GM21447 (cell line): Measurements from ENCODE around the gene PLEKHG5.
"Not testable (repeated sequence)": the region's sequence is repeated elsewhere in the genome, so short reads cannot be mapped to it uniquely, and the experiment has no call there.

ENCODE experiments used
- ATAC-seq: cut with Tn5 transposase; IDR thresholded peaks from one replicate; pipeline ENCODE4 v1.9.1; 2021; ENCODE audit not compliant: unreplicated experiment

Gene PLEKHG5

DNA sequence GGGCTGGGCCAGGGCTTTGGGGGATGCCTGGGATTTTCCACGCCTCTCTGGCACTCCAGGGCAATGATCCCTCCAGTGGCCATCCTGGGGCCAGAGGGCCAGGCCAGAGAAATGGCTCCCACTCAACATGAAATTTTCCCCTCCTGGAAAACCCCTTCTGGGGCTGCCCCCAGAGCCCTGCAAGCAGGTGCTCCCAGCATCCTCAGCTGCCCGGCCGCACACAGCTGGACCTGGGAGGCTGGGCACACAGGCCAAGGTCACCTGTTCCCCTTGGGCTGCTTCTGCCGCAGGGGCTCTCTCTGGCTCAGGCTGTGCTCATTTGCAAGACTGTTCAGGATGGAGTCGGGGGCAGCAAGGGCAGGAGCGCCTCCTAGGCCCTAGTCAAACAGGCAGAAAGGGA, 63.0 kb downstream of the PLEKHG5 start:
- ATAC-seq = not testable (repeated sequence)

DNA sequence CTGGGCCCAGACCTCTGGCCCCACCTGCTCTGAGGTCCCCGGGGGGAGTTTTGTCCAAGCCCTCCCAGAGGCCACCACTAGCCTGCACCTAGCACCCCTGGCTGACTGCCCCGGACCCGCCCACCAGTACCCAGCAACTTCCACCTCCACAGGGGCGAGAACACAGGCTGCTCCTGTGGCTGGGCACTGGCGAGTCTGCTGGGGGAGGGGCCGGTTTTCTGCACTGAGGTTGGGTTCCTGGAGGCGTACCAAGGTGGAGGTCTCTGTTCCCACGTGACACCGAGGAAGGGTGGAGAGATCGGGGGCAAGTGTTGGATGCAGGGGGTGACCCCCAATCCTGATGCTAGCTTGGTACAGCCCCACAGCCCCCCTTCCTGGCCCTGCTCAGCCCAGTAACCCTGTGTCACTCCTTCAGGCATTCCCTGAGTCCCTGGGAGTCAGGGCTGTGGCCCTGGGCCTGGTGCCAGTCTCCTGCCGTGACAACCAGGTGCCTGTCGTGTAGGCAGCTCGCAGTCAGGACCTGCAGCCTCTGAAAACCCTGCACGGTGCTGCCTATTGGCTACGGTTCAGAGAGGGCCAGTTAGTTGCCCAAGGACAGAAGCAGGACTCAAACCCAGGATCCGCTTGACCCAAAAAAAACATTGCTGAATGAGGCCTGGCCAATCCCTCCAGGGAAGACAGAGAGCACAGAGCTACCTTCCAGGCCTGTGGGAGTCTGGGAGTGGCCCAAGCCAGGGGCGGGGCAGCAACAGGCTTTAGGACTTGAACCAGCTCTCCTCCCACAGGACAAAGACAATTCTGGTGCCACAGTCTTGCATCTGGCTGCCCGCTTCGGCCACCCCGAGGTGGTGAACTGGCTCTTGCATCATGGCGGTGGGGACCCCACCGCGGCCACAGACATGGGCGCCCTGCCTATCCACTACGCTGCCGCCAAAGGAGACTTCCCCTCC, 63.8 kb downstream of the PLEKHG5 start:
- ATAC-seq = no peak

DNA sequence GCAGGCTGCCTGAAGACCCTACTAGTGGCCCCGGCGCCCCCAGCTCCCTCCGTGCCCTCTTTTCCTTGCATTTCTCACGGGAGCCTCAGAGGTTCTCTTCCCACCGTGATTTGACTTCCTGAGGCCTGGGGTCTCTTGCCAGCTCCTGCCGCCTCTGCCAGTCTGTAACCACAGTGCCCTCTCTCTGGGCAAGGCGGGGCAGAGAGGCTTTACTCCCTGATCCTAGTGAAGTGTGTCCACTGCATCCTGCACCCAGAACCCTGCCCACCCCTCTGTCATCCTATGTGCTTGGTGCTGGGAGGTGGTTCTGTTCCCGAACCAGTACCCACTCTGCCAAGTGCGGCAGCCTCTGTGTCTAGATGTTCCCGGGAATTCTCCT, 64.5 kb downstream of the PLEKHG5 start:
- no peak for ATAC-seq

DNA sequence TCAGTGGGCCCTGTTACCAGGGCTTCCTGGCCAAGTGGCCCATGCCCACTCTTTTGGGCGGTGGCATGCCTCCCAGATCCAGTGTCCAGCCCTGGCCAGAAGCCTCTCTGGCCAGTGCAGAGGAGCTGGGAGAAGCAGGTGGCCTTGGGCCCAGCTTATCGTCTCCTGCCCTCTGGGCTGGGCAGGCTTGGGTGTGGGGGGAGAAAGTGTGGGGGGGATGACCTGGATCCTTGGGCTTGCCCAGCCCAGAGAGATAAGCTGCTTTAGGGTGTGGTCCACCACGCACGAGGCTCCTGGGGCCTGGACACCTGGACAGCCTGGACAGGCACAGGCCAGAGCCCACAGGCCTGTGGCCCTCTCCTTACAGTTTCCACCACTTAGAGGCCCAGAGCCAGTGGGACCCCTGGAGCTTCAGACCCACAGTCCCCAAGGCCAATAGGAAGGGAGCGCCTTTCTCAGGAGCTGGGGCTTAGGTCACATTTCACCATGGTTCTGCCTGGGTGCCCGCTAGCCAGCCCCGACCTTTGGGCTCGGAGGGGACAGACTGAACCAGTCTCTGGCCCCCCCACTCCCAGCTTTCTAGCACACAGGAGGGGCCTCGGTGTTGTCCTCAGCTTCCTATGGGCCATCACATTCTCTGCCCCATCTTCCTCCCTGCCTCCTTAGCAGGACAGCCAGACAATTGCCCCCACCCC, 65.0 kb downstream of the PLEKHG5 start:
- ATAC-seq = no peak

DNA sequence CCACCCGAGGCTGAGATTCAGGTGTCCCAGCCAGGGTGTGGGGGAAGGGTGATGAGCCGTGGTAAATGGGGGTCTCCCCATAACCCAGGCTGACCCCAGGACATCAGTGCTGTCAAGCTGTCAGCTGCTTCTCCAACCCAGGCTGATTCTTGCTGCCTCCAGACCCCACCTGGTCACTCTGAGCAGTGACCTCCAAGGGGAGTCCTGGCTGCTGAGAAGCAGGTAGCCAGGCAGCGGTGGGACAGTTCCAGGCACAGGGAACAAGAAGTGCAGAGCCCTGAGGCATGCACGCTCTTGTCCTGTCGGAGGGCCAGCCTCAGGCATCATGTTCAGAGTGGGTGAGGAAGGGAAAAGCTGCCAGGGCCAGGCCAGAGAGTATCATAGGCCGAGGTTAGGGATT, 65.8 kb downstream of the PLEKHG5 start:
- no peak for ATAC-seq

DNA sequence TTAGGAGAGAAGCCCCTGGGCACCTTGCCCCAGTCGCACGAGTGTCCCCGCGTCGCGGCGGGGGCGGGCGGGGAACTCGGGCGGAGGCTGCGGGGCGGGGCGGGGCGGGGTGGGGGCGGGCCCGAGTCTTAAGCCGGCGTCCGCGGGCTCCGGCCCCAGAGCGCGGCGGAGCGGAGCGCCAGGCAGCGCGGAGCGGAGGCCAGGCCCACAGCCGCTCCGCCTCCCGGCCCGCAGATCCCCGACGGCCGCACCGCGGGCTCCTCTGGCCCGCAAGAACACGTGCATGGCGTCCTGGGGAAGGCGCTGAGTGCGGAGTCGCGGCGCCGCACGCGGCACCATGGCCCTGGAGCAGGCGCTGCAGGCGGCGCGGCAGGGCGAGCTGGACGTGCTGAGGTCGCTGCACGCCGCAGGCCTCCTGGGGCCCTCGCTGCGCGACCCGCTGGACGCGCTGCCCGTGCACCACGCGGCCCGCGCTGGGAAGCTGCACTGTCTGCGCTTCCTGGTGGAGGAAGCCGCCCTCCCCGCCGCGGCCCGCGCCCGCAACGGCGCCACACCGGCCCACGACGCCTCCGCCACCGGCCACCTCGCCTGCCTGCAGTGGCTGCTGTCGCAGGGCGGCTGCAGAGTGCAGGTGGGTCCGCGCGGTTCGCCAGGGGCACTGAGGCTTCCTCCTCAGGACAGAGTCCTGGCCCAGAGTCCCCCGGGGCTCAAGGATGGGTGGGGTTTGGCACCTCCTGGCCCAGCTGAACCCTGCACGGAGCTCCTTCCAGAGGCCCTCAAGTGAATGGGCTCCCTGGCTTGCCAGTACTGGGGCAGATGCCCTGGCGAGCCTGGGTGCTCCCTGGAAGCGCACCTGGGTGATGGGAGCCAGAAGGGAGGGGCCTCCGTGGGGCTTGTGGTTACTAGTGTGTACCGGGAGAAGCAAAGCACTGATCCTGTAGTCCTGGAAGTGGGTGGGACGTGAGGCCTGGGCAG, 66.6 kb downstream of the PLEKHG5 start, which contains the start of gene ESPN:
Gene ESPN (plus strand): TSS at position 158 of the 975 bp plus-strand sequence. CDS start 180 bp downstream, at position 338.
- ATAC-seq = no peak

DNA sequence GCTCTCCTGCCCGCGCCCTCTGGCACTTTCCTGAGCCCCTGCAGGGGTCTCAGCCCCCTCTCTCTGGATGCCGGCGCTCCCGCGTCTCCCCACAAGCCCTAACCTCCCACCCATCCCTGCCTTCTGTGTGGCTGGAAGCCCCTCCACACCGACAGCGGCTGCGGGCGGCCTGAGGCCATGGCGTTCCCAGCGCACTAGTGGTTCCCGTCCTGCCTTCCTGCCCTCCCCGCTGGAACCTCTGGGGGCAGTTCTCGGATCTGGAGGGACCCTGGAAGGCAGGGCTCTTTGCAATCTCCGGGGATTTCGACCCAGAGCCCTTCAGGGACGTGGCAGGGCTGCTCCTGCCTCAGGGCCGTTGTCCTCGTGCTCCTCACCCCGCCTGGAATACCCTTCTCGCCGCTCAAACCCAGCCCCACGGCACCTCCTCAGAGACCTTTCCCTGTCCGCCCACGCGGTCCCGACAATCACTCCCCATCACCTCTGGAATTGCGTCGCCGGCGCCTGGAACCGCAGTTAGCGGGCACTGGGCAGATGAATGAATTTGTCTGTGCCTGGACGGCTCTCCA, 67.4 kb downstream of the PLEKHG5 start:
- ATAC-seq = no peak

DNA sequence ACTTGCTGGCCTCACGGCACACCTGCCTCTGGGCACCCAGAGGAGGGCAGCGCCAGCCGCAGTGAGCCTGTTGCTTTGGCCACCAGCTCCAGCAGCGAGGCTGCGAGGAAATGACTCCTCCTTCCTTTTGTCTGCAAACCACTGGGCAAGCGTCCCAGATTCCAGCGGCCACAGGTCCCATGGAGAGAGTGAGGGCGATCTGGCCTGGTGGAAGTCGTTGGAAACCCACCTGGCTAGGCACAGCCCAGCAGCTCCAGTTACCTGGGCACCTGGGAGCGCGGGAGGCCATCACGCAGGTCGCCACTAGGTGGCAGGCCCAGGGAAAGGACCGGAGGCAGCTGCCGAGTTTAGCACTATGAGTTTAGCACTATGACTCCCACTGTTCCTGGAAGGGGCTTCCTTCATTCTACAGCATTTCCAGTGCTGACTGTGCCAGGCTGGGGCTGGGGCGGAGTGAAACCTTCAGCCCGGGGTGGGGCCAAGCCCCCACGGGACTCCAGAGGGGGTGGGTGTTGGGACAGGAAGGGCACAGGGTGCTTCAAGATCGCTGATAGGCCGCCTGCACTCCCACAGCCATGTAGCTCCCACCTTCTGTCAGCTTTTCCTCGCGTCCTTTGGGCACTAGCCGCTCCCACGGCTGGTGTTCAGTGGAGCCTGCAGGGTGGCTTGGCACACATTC, 68.0 kb downstream of the PLEKHG5 start:
- ATAC-seq = no peak

DNA sequence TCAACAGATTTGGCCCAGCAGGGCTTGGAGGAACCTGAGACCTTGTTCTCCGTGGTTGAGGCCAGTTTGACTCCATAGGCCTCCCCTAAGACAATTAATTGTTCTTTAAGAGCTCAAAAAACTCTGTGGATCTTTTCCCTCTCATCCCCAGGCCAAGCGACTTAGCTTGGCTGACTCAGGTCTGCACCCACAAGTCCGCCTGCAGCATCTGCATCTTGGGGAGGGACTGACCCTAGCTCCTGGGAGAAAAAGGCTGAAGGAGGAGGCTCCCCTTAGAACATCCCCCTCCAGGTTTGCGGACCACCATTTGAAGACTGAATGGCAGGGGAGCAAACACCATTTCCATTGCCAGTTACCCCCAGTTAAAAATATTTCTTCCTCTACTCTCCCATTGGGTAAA, 70.2 kb downstream of the PLEKHG5 start:
- ATAC-seq = no peak

DNA sequence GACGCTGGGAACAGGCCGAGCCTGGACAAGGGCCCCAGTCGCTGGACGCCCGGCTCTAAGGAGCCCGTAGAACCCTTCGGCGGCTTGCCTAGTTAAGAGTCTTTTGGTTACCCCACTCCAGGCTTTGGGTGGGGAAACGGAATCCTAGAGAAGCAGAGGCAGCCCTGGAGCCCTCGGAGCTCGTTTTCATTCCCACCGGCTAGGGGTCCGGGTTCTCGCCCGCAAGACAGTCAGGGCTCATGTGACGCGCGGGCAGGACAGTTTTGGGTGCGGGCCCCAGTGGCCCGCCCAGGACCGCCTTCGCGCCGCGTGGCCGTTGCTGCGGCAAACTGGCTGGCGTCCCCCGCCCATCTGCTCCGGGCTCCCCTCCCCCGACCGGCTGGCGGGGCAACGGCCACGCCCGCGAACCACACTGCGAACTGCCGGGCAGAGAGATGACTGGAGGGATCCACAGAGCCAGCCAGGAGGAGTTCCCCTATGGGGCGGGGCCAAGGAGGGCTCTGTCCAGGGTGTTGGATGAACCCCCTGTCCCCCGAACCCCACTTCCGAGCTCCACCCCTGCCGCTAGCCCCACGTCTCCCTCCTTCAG, 70.9 kb downstream of the PLEKHG5 start:
- ATAC-seq = no peak

DNA sequence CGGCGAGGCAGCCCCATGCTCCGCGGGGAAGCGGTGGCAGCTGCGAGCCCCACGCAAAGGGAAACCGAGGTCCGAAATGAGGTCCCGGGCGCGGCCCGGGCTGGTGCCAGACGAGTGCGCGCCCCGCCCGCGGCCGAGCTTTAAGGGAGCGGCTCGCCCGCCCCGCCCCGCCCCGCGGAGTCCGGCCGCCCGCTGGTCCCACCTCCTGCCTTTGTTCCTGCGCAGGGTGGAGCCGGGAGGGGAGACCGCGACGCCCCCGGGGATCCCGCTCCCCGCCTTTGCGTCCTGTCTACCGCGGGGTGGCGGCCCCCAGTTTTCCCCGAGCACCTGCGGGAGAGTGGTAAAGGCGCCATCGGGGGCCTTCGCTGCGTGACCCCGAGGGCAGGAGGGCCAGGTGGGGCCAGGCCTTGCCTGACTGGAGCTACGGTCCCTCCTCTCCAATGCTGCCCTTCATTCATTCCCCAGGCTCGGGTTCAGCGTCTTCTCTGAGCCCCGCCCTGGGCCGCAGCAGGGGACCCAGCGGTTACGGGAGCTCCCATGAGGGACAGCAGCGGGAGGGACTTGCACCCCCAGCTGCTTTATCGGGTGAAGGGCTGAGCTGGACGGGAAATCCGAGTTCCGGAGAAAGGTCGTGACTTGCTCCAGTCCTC, 71.5 kb downstream of the PLEKHG5 start, which contains the start of gene HES2:
Gene HES2 (minus strand): TSS at position 116 of the 650 bp plus-strand sequence. CDS start 99 bp downstream, at position 17.
- no peak for ATAC-seq

DNA sequence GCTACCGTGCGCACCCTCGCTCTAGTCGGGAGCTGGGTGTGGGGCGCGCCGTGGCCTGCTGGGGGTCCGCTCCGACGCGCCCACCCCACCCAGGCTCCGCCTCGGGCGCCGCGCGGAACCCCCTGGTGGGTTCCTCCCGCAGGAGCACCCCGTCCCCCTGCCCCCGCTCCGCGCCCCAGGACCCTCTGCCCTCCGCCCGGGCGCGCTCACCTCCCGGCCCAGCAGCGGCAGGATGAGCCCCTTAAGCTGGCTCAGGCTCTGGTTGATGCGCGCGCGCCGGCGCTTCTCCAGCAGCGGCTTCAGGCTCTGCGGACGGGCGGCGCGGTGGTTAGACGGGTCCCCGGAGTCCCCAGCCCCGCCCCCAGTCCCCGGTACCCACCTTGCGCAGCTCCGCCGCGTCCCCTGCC, 72.1 kb downstream of the PLEKHG5 start:
- ATAC-seq = no peak

DNA sequence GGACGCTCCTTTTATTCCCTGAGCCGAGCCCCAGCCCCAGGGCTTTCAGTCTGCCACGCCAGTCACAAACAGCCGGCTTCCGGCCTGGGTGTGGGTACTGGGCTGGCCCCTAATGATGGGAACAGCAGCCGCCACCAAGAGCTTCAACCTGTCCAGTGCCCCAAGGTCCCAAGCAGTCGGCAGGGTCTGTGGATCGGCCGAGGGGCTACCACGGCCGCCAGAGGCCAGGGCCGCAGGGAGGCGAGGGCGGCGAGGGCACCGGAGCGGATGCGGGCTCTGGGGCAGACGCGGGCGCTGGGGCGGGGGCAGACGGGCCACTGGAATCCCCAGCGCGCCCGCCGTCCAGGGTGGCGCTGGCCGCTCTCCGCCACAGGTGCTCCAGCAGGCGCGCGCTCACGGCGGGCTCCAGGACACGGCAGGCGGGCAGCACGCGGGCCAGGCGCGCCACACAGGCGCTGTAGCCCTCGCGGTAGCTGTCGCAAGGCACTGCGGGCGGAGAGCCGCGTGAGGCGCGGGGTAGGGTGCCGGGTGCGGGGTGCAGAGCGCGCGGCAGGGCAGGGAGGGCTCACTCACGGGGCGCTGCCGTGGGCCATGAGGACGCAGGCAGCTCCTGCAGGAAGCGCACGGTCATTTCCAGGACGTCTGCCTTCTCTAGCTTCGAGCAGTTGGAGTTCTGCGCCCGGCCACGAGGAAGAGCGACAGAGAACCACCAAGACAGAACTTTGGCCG, 72.6 kb downstream of the PLEKHG5 start:
- no peak for ATAC-seq

DNA sequence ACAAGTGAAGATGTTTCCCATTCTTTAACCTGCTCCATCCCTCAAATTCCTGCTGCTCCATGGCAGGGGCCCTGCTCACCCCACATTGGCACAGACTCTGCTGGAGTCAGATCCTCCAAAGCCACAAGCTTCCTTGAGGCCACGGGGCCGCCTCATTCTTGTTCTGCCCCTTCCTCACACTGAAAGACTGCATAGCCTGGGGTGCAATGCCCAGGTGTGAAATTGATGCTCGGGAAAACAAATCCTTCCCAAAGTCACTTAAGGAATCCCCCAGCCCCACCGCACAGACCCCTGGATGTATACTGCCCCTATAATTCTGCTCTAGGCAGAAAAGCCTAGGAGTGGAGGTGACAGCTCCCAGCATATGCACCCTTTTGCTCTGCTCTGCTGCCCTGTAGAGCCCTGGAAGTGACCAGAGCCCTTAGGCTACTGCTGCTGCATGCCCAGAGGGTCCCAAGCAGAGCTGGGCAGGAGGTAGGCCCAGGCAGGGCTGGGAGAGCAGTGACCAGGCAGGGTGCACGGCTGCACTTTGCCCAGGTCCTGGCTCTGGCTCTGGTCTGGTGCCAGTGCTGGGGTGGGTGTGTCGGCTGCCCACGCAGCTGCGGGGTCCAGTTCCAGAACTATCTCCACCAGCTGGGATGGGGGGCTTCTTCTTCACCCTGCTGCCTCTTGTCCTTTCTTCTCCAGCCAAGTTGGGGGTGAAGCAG, 73.4 kb downstream of the PLEKHG5 start:
- ATAC-seq = no peak
